Measurements from ENCODE around the gene EVC2.

EVC2 gene

GRCh38 chr4:5708449-5709206, at the start of gene EVC2:
Gene EVC2, minus strand, starts transcription at chr4:5708559. Its CDS starts 46 bp downstream, at chr4:5708513.
- H3K4me3 ChIP-seq (ENCODE audit: low read depth, low read length), result peak within 1 kb of the TSS; percentile 68
- no peak for TF ChIP-seq CTCF (IDR thresholded peaks at IDR 0.05; ENCODE audit: low read depth, low read length, missing control alignments)
- in situ Hi-C loops (cut with HindIII; ENCODE audit: low sequenced_read_pairs), result no loop called here
- DNase-seq (ENCODE audit: low read depth), result no peak

GRCh38 chr4:5757954-5758353, 49.6 kb upstream of the EVC2 start:
- DNase-seq (ENCODE audit: low read depth), result no peak
- TF ChIP-seq CTCF (IDR thresholded peaks at IDR 0.05; ENCODE audit: low read depth, low read length, missing control alignments), result no peak
- no peak overlapping the region for H3K4me3 ChIP-seq (ENCODE audit: low read depth, low read length)
- in situ Hi-C loops (cut with HindIII; ENCODE audit: low sequenced_read_pairs), result no loop called here

GRCh38 chr4:5757536-5757935, 49.2 kb upstream of the EVC2 start:
- DNase-seq (ENCODE audit: low read depth), result no peak
- H3K4me3 ChIP-seq (ENCODE audit: low read depth, low read length), result no peak overlapping the region
- TF ChIP-seq CTCF (IDR thresholded peaks at IDR 0.05; ENCODE audit: low read depth, low read length, missing control alignments), result no peak
- in situ Hi-C loops (cut with HindIII; ENCODE audit: low sequenced_read_pairs), result no loop called here

GRCh38 chr4:5757091-5757490, 48.7 kb upstream of the EVC2 start:
- no peak overlapping the region for H3K4me3 ChIP-seq (ENCODE audit: low read depth, low read length)
- no peak for DNase-seq (ENCODE audit: low read depth)
- in situ Hi-C loops (cut with HindIII; ENCODE audit: low sequenced_read_pairs), result no loop called here
- peak; percentile 1 for TF ChIP-seq CTCF (IDR thresholded peaks at IDR 0.05; ENCODE audit: low read depth, low read length, missing control alignments)

- in situ Hi-C loops (cut with HindIII; ENCODE audit: low sequenced_read_pairs), result no loop called here
- DNase-seq (ENCODE audit: low read depth), result no peak
- H3K4me3 ChIP-seq (ENCODE audit: low read depth, low read length), result no peak overlapping the region
- no peak for TF ChIP-seq CTCF (IDR thresholded peaks at IDR 0.05; ENCODE audit: low read depth, low read length, missing control alignments)
These were observed 47.9 kb upstream of the EVC2 start for GRCh38 chr4:5756271-5756670.

GRCh38 chr4:5755679-5756078, 47.3 kb upstream of the EVC2 start:
- in situ Hi-C loops (cut with HindIII; ENCODE audit: low sequenced_read_pairs), result no loop called here
- DNase-seq (ENCODE audit: low read depth), result no peak
- TF ChIP-seq CTCF (IDR thresholded peaks at IDR 0.05; ENCODE audit: low read depth, low read length, missing control alignments), result no peak
- H3K4me3 ChIP-seq (ENCODE audit: low read depth, low read length), result no peak overlapping the region
